Osteoblast (primary cell): ENCODE results near the gene SLIT3. TPM values are rescaled to one million over a fixed set of nuclear protein-coding genes. Genes with fewer than 3 reads are reported as not detected.

Experiments
- DNase-seq: peaks from one replicate; pipeline ENCODE4 v3.0.0; 2011; ENCODE audit warnings: low spot score, mixed read lengths; ENCODE audit not compliant: insufficient read length; ENCODE audit errors: missing footprints
- H2AFZ ChIP-seq: 2 replicates; pipeline ENCODE4 v1.6.0; 2011; ENCODE audit warnings: mild to moderate bottlenecking, low read length
- H3K27ac ChIP-seq: 2 replicates; pipeline ENCODE4 v1.5.1; 2011; ENCODE audit warnings: mild to moderate bottlenecking, low read depth, low read length, moderate library complexity
- H3K27me3 ChIP-seq: 2 replicates; pipeline ENCODE4 v1.6.0; 2012; ENCODE audit warnings: mild to moderate bottlenecking, control low read depth, inconsistent platforms, low read length, moderate library complexity; ENCODE audit not compliant: insufficient read depth
- H3K36me3 ChIP-seq: 2 replicates; pipeline ENCODE4 v1.5.1; 2011; ENCODE audit warnings: mild to moderate bottlenecking, low read length, control low read depth, moderate library complexity; ENCODE audit not compliant: insufficient read depth
- H3K4me1 ChIP-seq: 2 replicates; pipeline ENCODE4 v1.5.1; 2011; ENCODE audit warnings: mild to moderate bottlenecking, low read length, control low read depth, moderate library complexity; ENCODE audit not compliant: insufficient read depth
- H3K4me2 ChIP-seq: 2 replicates; pipeline ENCODE4 v1.6.0; 2011; ENCODE audit warnings: mild to moderate bottlenecking, low read length; ENCODE audit not compliant: insufficient read depth
- H3K4me3 ChIP-seq: fragments of 200-600 bp; sonication (generic); 3 replicates; pipeline ENCODE4 v1.5.1; 2012; ENCODE audit warnings: mild to moderate bottlenecking, low read length, inconsistent platforms; ENCODE audit not compliant: insufficient read depth
- H3K79me2 ChIP-seq: 2 replicates; pipeline ENCODE4 v1.6.0; 2012; ENCODE audit warnings: mild to moderate bottlenecking, low read length, control low read depth, inconsistent platforms; ENCODE audit not compliant: insufficient read depth
- H3K9me3 ChIP-seq: 2 replicates; pipeline ENCODE4 v1.5.1; 2011; ENCODE audit warnings: low read depth, low read length, control low read depth
- H4K20me1 ChIP-seq: 2 replicates; pipeline ENCODE4 v1.6.0; 2012; ENCODE audit warnings: mild to moderate bottlenecking, low read length, control low read depth; ENCODE audit not compliant: insufficient read depth
- total RNA-seq: library from RNA; depleted of rRNA; stranded (reverse); fragments of >200 nt; gene quantifications from 2 replicates; pipeline ENCODE4 v1.2.3, GENCODE V29; 2012
- TF ChIP-seq, protein P1 (sequence below): IDR thresholded peaks from 2 replicates; pipeline ENCODE4 v1.5.1; 2011; ENCODE audit warnings: mild to moderate bottlenecking, low read depth, low read length, moderate library complexity; ENCODE audit errors: extremely low read depth

SLIT3 gene
- total RNA-seq, 1 donor, result 37.6 TPM

DNA sequence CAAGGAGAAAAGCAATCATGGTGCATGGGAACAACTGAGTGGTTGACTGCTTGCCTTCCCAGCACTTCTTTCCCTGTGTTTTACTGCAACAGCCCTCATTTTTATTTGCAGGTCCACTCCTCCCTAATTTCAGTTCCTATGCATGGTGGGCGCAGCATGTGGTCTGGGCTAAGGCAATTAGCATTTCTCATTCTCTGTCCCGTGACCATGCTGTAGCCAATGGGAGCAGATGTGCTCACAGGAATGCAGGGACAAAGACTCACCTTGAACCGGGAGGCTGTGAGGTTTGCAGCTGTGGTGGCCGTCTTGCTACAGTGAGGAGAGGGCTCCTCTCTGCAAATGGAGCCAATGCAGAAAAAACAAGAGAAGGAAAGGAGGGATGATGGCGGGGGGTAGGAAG lies 315.5 kb downstream of the SLIT3 start:
- Histone ChIP-seq H2AFZ (no peak overlapping the region), H3K9me3 (no peaks in the 10 kb centered on the region), H3K36me3 (no peaks in the 10 kb centered on the region), H3K4me1 (peaks cover 5% of the 10 kb centered on the region), H3K4me3 (no peak overlapping the region), H3K27me3 (peaks cover 4% of the 10 kb centered on the region), H3K79me2 (no peaks in the 10 kb centered on the region), H3K27ac (no peak overlapping the region), H3K4me2 (no peak overlapping the region), H4K20me1 (no peaks in the 10 kb centered on the region)
- TF ChIP-seq, protein P1, sequence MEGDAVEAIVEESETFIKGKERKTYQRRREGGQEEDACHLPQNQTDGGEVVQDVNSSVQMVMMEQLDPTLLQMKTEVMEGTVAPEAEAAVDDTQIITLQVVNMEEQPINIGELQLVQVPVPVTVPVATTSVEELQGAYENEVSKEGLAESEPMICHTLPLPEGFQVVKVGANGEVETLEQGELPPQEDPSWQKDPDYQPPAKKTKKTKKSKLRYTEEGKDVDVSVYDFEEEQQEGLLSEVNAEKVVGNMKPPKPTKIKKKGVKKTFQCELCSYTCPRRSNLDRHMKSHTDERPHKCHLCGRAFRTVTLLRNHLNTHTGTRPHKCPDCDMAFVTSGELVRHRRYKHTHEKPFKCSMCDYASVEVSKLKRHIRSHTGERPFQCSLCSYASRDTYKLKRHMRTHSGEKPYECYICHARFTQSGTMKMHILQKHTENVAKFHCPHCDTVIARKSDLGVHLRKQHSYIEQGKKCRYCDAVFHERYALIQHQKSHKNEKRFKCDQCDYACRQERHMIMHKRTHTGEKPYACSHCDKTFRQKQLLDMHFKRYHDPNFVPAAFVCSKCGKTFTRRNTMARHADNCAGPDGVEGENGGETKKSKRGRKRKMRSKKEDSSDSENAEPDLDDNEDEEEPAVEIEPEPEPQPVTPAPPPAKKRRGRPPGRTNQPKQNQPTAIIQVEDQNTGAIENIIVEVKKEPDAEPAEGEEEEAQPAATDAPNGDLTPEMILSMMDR, result no peak
- DNase-seq, result no peak

DNA sequence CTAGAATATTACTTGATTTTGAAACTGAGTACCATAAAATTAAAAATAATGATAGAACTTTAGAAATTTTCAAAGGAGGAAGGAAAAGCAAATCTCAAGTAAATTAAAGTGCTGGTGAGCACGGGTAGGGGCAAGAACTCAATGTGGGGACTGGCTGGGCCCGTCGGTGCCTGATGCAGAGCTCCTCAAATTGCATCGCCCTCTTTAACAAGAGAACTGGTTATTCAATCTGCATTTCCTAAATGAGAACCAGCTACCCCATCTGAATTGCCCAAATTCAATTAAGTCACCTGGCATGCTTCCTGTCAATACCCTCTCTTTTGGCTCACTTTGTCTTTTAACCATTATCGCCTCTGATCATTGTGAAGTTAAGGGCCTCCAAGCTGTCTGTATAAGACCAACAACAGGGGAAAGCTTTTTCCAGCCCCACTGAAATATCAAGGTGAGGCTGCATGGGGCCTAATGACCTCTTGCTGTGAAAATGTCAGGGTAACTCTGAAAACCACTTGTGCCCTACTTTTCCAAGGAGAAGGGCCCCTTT lies 316.7 kb downstream of the SLIT3 start:
- TF ChIP-seq, protein P1, result no peak
- Histone ChIP-seq H3K4me1 (peaks cover 5% of the 10 kb centered on the region), H3K27me3 (no peaks in the 10 kb centered on the region), H3K4me2 (no peak overlapping the region), H3K4me3 (no peak overlapping the region), H4K20me1 (no peaks in the 10 kb centered on the region), H3K79me2 (no peaks in the 10 kb centered on the region), H3K36me3 (no peaks in the 10 kb centered on the region), H2AFZ (no peak overlapping the region), H3K9me3 (no peaks in the 10 kb centered on the region), H3K27ac (no peak overlapping the region)
- DNase-seq, result no peak

GRCh38 chr5:168979135-168979534 lies 321.8 kb downstream of the SLIT3 start:
- Histone ChIP-seq H2AFZ (no peak overlapping the region), H3K4me1 (peaks cover 20% of the 10 kb centered on the region), H3K27ac (no peak overlapping the region), H3K9me3 (no peaks in the 10 kb centered on the region), H3K27me3 (no peaks in the 10 kb centered on the region), H3K4me2 (no peak overlapping the region), H3K79me2 (no peaks in the 10 kb centered on the region), H3K4me3 (no peak overlapping the region), H3K36me3 (no peaks in the 10 kb centered on the region), H4K20me1 (no peaks in the 10 kb centered on the region)
- no peak for DNase-seq
- TF ChIP-seq, protein P1, result no peak

- no peaks in the 10 kb centered on the region for H3K9me3 ChIP-seq
- peaks cover 24% of the 10 kb centered on the region for H3K4me1 ChIP-seq
- no peak overlapping the region for H3K27ac ChIP-seq
- no peak for DNase-seq
- H2AFZ ChIP-seq, result no peak overlapping the region
- H3K4me2 ChIP-seq, result no peak overlapping the region
- no peaks in the 10 kb centered on the region for H4K20me1 ChIP-seq
- no peaks in the 10 kb centered on the region for H3K27me3 ChIP-seq
- no peaks in the 10 kb centered on the region for H3K79me2 ChIP-seq
- TF ChIP-seq, protein P1, result no peak
- no peaks in the 10 kb centered on the region for H3K36me3 ChIP-seq
- no peak overlapping the region for H3K4me3 ChIP-seq
Measured at GRCh38 chr5:168978500-168978899, 322.4 kb downstream of the SLIT3 start.
